Endothelial cell of umbilical vein (primary cell): ENCODE results near the gene RRM2. TPM values are rescaled to one million over a fixed set of nuclear protein-coding genes. Genes with fewer than 3 reads are reported as not detected.
A peak's percentile ranks its signal among the peaks of the same experiment; 100 is the strongest.

Source experiments
- BruUV-seq: library from RNA; stranded (reverse); fragments of 400-500 nt; replicated peaks from 2 replicates; lab custom pipeline; 2021; lab: Mats Ljungman, UMichigan
- CTCF ChIA-PET: fragments of 300-600, 350-600 bp; sonication (Branson Sonifier 250); formaldehyde crosslinking; loops from one replicate; lab custom pipeline; 2021; ENCODE audit warnings: antibody characterized with exemption, inconsistent platforms; lab: Charles Lee
- POLR2A ChIA-PET: fragments of 300-600, 350-600 bp; sonication (Branson Sonifier 250); formaldehyde crosslinking; loops from one replicate; lab custom pipeline; 2021; ENCODE audit warnings: antibody characterized with exemption, inconsistent platforms; lab: Charles Lee
- DNase-seq: peaks from one replicate; pipeline ENCODE4 v3.0.0-alpha.2; 2011; ENCODE audit warnings: low read depth, low spot score
- FAIRE-seq: peaks from 2 replicates; lab custom pipeline; 2011; peaks lifted over from hg19 to GRCh38; lab: Jason Lieb, UNC
- H2AFZ ChIP-seq: 2 replicates; pipeline ENCODE4 v1.6.0; 2012; ENCODE audit warnings: low read depth, low read length, control low read depth, inconsistent platforms
- H3K27ac ChIP-seq: 2 replicates; pipeline ENCODE4 v1.5.1; 2011; ENCODE audit warnings: low read depth, mild to moderate bottlenecking, control low read depth, low read length, moderate library complexity; ENCODE audit not compliant: insufficient read depth
- H3K27me3 ChIP-seq, 2 experiments: 2 replicates each; pipeline versions ENCODE4 v1.6.0 to v1.6.1; 2011; ENCODE audit warnings: low read length in 2 of 2, mixed read lengths in 1 of 2; ENCODE audit not compliant: control insufficient read depth in 2 of 2, insufficient read depth in 2 of 2
- H3K36me3 ChIP-seq, 2 experiments: 2 replicates in 1 of 2; 3 replicates in 1 of 2; pipeline ENCODE4 v1.5.1; 2011; ENCODE audit warnings: low read length in 2 of 2, mild to moderate bottlenecking in 1 of 2, moderate library complexity in 1 of 2; ENCODE audit not compliant: control insufficient read depth in 2 of 2, insufficient read depth in 2 of 2; ENCODE audit errors: extremely low read depth in 1 of 2
- H3K4me1 ChIP-seq: 3 replicates; pipeline ENCODE4 v1.5.1; 2011; ENCODE audit warnings: mild to moderate bottlenecking, low read length; ENCODE audit not compliant: control insufficient read depth, insufficient read depth; ENCODE audit errors: extremely low read depth
- H3K4me2 ChIP-seq: 2 replicates; pipeline ENCODE4 v1.6.1; 2011; ENCODE audit warnings: low read length, control low read depth, mixed read lengths; ENCODE audit not compliant: insufficient read depth
- H3K4me3 ChIP-seq, 3 experiments: fragments of 200-600 bp in 1 of 3; sonication (generic), shearing (Covaris generic) in 1 of 3; replicated peaks in 1 of 3; 2 replicates each; pipeline ENCODE4 v1.5.1; 2011 to 2016; ENCODE audit warnings: control low read depth in 3 of 3, low read length in 3 of 3, mild to moderate bottlenecking in 2 of 3, inconsistent platforms in 1 of 3, low read depth in 1 of 3, moderate library complexity in 1 of 3; ENCODE audit not compliant: insufficient read depth in 1 of 3
- H3K79me2 ChIP-seq: 2 replicates; pipeline ENCODE4 v1.6.0; 2012; ENCODE audit warnings: low read length, inconsistent platforms; ENCODE audit not compliant: control insufficient read depth, insufficient read depth
- H3K9ac ChIP-seq: replicated peaks from 2 replicates; pipeline ENCODE3; 2011; ENCODE audit warnings: low read length, control low read depth; ENCODE audit not compliant: insufficient read depth; ENCODE audit errors: extremely low read depth
- H3K9me1 ChIP-seq: replicated peaks from 3 replicates; pipeline ENCODE4 v1.6.0; 2011; ENCODE audit warnings: mild to moderate bottlenecking, low read length; ENCODE audit not compliant: control insufficient read depth, insufficient read depth; ENCODE audit errors: extremely low read depth
- H3K9me3 ChIP-seq: replicated peaks from 2 replicates; pipeline ENCODE4 v1.5.1; 2012; ENCODE audit warnings: low read length, inconsistent platforms; ENCODE audit not compliant: control insufficient read depth, insufficient read depth
- H4K20me1 ChIP-seq: replicated peaks from 2 replicates; pipeline ENCODE3; 2011; ENCODE audit warnings: mild to moderate bottlenecking, low read length; ENCODE audit not compliant: control insufficient read depth, insufficient read depth; ENCODE audit errors: extremely low read depth
- EZH2 ChIP-seq: IDR thresholded peaks from 2 replicates; pipeline ENCODE4 v1.6.1; 2012; ENCODE audit warnings: borderline replicate concordance, low read depth, mild to moderate bottlenecking, moderate library complexity, low read length, inconsistent platforms; ENCODE audit not compliant: severe bottlenecking
- FOS ChIP-seq: IDR thresholded peaks from 2 replicates; pipeline ENCODE4 v1.6.1; 2011; ENCODE audit warnings: mild to moderate bottlenecking, low read length, moderate library complexity, borderline replicate concordance; ENCODE audit not compliant: insufficient read depth
- GATA2 ChIP-seq: IDR thresholded peaks from 2 replicates; pipeline ENCODE4 v1.7.0; 2011; ENCODE audit warnings: low read depth, mild to moderate bottlenecking, moderate library complexity, mixed read lengths, low read length; ENCODE audit not compliant: insufficient read length, insufficient read depth
- JUN ChIP-seq: IDR thresholded peaks from 2 replicates; pipeline ENCODE4 v1.6.1; 2011; ENCODE audit warnings: borderline replicate concordance, low read depth; ENCODE audit not compliant: insufficient read length, insufficient read depth
- MYC ChIP-seq: IDR thresholded peaks from one replicate; pipeline ENCODE4 v1.6.1; 2011; ENCODE audit warnings: mild to moderate bottlenecking, low read depth, low read length
- POLR2A ChIP-seq: IDR thresholded peaks from 2 replicates; pipeline ENCODE4 v1.6.1; 2012; ENCODE audit warnings: low read depth, mild to moderate bottlenecking, control low read depth, low read length
- POLR2AphosphoS5 ChIP-seq: IDR thresholded peaks from 2 replicates; pipeline ENCODE4 v1.6.1; 2012; ENCODE audit warnings: low read depth, mild to moderate bottlenecking, control low read depth, low read length, moderate library complexity; ENCODE audit not compliant: insufficient read depth
- dilution Hi-C: fragments of 300-500 bp; cut with MboI; formaldehyde crosslinking; loops from one replicate; pipeline ENCODE4 v1.15.0; 2019; ENCODE audit warnings: low sequenced_read_pairs; ENCODE audit not compliant: extremely low pct_ligation_motif_present
- intact Hi-C: fragments of 100-400 bp; cut with micrococcal nuclease; formaldehyde crosslinking; loops from one replicate; pipeline ENCODE4 v1.10.0; 2022
- polyA plus RNA-seq, 4 experiments: library from polyadenylated mRNA; depleted of rRNA in 3 of 4; stranded (reverse) in 3 of 4; unstranded in 1 of 4; fragments of >200 nt; gene quantifications; 2 replicates each; pipeline versions ENCODE4 v1.2.1 to v1.2.3, GENCODE V29; 2011 to 2012; ENCODE audit warnings: missing spikeins in 1 of 4
- total RNA-seq: library from RNA; stranded (reverse); gene quantifications from 2 replicates; pipeline ENCODE4 v1.2.3, GENCODE V29; 2021
- TF ChIP-seq, protein P1 (sequence below): IDR thresholded peaks from 2 replicates; pipeline ENCODE4 v1.6.1; 2011; ENCODE audit not compliant: insufficient read depth, insufficient read length
- TF ChIP-seq, protein P2 (sequence below), 2 donors: IDR thresholded peaks; 1 replicate in 1 of 2; 2 replicates in 1 of 2; pipeline ENCODE4 v1.5.1; 2011; ENCODE audit warnings: low read length in 2 of 2, mild to moderate bottlenecking in 2 of 2, moderate library complexity in 2 of 2, control low read depth in 1 of 2, inconsistent platforms in 1 of 2, low read depth in 1 of 2; ENCODE audit not compliant: insufficient read depth in 1 of 2; ENCODE audit errors: extremely low read depth in 1 of 2

Gene RRM2
- total and polyA plus RNA-seq, 2 donors (not counting 3 experiments of a cell fraction or from before 2014, with no cell fraction given), result 40.9 to 246 TPM

DNA sequence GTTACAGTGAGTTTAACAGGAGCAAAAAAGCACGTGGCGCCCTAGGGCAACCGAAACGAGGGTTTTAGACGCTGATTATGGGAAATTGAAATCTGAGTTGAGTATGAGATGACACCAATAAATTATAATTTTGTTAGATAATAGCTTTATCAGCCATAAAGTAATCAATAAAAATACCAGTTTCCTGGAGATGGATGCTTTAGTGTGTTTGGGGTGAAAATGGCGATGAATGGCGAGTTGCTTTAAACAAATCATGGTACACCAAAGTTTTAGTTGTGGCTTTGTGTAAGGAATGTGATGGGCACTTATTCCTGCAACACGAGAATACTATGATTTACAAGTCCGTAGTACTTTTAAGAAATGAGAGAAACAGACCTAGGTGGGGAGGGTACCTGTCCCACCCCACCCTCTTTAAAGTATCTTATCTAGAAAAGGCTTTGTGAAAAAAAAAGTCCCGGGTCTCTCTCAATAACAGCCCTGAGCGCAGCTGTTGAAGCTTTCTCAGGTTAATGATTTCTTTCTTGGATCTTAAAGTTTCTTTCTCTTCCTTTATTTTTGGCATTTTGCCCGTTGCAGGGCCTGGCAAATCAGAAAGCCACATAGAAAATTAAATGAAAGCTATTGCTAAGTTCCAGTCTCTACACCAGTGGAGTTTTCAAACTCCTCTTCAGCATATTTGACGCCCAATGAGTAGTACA, 1.5 kb upstream of the RRM2 start:
- Histone ChIP-seq H3K9ac (peak overlapping the region; percentile 77), H3K4me2 (peak overlapping the region; percentile 80), H3K27ac (peak overlapping the region; percentile 60), H2AFZ (peak overlapping the region; percentile 41), H3K4me1 (peaks cover 45% of the 10 kb centered on the region), H3K9me1 (no peaks in the 10 kb centered on the region), H3K36me3 (peaks cover 0 to 6% of the 10 kb centered on the region in 2 experiments), H3K4me3 (peak overlapping the region; percentile 14 to 91 (median 54)), H4K20me1 (no peaks in the 10 kb centered on the region), H3K9me3 (no peaks in the 10 kb centered on the region), H3K79me2 (peaks cover 39% of the 10 kb centered on the region), H3K27me3 (no peaks in the 10 kb centered on the region)
- TF ChIP-seq, protein P1, sequence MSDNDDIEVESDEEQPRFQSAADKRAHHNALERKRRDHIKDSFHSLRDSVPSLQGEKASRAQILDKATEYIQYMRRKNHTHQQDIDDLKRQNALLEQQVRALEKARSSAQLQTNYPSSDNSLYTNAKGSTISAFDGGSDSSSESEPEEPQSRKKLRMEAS, result peak; percentile 66
- no peak for TF ChIP-seq FOS
- TF ChIP-seq POLR2A, result peak; percentile 10
- intact Hi-C loops (loop anchor here (1.0 to 10.0 kb wide), 2 partner anchors 49 to 454 kb away; no protein-coding TSS in a partner anchor), dilution Hi-C loops (no loop called here)
- DNase-seq (no peak), FAIRE-seq (no peak)
- no TSS peak for BruUV-seq
- POLR2A ChIA-PET, result no interaction called here
- CTCF ChIA-PET, result interaction anchor here (1.0 to 2.9 kb wide), 6 partner anchors 24 to 314 kb away, joined by 3 to 20 read pairs (median 7); no protein-coding TSS in a partner anchor

DNA sequence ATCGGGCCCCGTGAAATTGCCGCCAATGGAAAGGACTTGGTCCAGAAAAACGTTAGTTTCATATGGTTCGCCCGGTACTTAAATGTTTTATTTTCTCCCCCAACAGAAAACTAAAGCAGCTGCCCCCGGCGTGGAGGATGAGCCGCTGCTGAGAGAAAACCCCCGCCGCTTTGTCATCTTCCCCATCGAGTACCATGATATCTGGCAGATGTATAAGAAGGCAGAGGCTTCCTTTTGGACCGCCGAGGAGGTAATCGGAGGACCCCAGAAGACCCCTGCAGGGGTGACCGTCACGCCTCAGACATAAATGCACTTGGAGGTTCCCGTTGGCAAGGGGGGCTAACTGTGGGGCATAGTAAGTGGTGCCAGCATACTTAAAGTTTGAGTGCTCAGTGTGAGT, 742 bp downstream of the RRM2 start:
- intact Hi-C loops (loop anchor here (2.0 to 10.0 kb wide), 2 partner anchors 180 to 452 kb away; partner anchors contain the start of gene HPCAL1), dilution Hi-C loops (no loop called here)
- DNase-seq, result no peak
- ChIA-PET POLR2A (interaction anchor here (0.7 kb wide), 2 partner anchors 312 to 325 kb away, joined by 3 to 6 read pairs; no protein-coding TSS in a partner anchor), CTCF (interaction anchor here (1.2 to 4.7 kb wide), 11 partner anchors 11 to 316 kb away, joined by 5 to 299 read pairs (median 46); partner anchors contain the start of gene HPCAL1)
- Histone ChIP-seq H3K9ac (peak overlapping the region; percentile 76), H3K9me1 (no peaks in the 10 kb centered on the region), H3K4me2 (peak overlapping the region; percentile 73), H3K79me2 (peaks cover 52% of the 10 kb centered on the region), H3K4me3 (peak overlapping the region; percentile 59 to 91 (median 70)), H4K20me1 (no peaks in the 10 kb centered on the region), H2AFZ (peak overlapping the region; percentile 56), H3K27ac (peak overlapping the region; percentile 44), H3K9me3 (no peaks in the 10 kb centered on the region), H3K27me3 (no peaks in the 10 kb centered on the region), H3K36me3 (peaks cover 0 to 14% of the 10 kb centered on the region in 2 experiments), H3K4me1 (peaks cover 48% of the 10 kb centered on the region)
- no TSS peak for BruUV-seq
- no peak for FAIRE-seq
- no peak for TF ChIP-seq GATA2
- no peak for TF ChIP-seq POLR2AphosphoS5
- TF ChIP-seq FOS, result no peak
- no peak for TF ChIP-seq EZH2
- no peak for TF ChIP-seq MYC
- TF ChIP-seq, protein P2, sequence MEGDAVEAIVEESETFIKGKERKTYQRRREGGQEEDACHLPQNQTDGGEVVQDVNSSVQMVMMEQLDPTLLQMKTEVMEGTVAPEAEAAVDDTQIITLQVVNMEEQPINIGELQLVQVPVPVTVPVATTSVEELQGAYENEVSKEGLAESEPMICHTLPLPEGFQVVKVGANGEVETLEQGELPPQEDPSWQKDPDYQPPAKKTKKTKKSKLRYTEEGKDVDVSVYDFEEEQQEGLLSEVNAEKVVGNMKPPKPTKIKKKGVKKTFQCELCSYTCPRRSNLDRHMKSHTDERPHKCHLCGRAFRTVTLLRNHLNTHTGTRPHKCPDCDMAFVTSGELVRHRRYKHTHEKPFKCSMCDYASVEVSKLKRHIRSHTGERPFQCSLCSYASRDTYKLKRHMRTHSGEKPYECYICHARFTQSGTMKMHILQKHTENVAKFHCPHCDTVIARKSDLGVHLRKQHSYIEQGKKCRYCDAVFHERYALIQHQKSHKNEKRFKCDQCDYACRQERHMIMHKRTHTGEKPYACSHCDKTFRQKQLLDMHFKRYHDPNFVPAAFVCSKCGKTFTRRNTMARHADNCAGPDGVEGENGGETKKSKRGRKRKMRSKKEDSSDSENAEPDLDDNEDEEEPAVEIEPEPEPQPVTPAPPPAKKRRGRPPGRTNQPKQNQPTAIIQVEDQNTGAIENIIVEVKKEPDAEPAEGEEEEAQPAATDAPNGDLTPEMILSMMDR (IDR thresholded peaks at IDR 0.05; ENCODE audit: extremely low read depth in 1 of 2, insufficient read depth in 1 of 2, low read depth in 1 of 2, low read length in 2 of 2), result no peak
- no peak for TF ChIP-seq JUN
- TF ChIP-seq, protein P1, result no peak
- no peak for TF ChIP-seq POLR2A
